ENCODE measurements around the gene P2RX3.
A peak's percentile ranks its signal among the peaks of the same experiment; 100 is the strongest.

Gene P2RX3

DNA sequence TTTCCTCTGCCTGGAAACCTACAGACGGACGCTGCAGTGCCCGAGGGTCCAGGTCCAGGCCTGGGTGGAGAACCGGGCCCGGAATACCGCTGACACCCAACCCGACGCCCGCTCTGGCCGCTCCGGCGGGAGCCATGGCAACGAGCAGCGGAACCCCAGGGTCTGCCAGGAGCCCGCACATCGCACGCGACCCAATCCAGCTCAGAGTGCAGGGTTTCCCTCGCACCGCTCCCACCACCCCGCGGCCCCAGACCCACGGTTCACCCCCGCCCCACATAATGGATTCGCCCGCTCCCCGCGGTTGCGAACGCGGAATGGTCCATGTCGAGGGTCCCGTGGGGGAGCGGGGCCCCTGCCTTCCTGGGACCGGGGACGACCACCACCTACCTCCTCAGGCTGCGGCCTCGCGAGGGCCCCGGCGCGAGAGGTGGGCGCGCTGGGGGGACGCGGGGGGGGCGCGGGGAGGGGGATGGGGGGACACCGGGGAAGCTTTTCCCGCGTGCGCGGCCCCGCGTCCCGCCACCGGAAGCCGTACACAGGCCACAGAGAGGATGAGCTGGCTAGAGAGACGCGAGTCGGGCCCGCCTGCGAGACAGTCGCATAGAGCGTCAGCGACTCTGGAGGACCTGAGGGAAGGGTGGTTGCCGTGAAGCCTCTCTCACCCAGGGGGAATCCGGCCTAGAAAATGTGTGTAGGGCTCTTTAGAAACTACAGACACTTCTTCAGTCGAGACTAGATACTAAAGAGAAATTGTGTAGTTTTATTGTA, 2.6 kb upstream of the P2RX3 start, which contains the start of gene SSRP1 (continued):
- TF ChIP-seq ZNF518A (tag by site-specific recombination; conservative IDR thresholded peaks at IDR 0.05; ENCODE audit: low read depth): peak; percentile 41; the same call in 1 of the 2 replicates
- TF ChIP-seq, protein P1, sequence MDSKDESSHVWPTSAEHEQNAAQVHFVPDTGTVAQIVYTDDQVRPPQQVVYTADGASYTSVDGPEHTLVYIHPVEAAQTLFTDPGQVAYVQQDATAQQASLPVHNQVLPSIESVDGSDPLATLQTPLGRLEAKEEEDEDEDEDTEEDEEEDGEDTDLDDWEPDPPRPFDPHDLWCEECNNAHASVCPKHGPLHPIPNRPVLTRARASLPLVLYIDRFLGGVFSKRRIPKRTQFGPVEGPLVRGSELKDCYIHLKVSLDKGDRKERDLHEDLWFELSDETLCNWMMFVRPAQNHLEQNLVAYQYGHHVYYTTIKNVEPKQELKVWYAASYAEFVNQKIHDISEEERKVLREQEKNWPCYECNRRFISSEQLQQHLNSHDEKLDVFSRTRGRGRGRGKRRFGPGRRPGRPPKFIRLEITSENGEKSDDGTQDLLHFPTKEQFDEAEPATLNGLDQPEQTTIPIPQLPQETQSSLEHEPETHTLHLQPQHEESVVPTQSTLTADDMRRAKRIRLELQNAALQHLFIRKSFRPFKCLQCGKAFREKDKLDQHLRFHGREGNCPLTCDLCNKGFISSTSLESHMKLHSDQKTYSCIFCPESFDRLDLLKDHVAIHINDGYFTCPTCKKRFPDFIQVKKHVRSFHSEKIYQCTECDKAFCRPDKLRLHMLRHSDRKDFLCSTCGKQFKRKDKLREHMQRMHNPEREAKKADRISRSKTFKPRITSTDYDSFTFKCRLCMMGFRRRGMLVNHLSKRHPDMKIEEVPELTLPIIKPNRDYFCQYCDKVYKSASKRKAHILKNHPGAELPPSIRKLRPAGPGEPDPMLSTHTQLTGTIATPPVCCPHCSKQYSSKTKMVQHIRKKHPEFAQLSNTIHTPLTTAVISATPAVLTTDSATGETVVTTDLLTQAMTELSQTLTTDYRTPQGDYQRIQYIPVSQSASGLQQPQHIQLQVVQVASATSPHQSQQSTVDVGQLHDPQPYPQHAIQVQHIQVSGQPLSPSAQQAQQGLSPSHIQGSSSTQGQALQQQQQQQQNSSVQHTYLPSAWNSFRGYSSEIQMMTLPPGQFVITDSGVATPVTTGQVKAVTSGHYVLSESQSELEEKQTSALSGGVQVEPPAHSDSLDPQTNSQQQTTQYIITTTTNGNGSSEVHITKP (tag by site-specific recombination; IDR thresholded peaks at IDR 0.05): peak; percentile 96
- no peak for TF ChIP-seq WT1 (tag by site-specific recombination; IDR thresholded peaks at IDR 0.05)
- 0 out of 2 replicates have a peak, but pooled peaks have one; percentile 16 for TF ChIP-seq SP3 (tag by site-specific recombination; IDR thresholded peaks at IDR 0.05)
- no peak for TF ChIP-seq HIC1 (tag by site-specific recombination; IDR thresholded peaks at IDR 0.05)
- TF ChIP-seq, protein P2, sequence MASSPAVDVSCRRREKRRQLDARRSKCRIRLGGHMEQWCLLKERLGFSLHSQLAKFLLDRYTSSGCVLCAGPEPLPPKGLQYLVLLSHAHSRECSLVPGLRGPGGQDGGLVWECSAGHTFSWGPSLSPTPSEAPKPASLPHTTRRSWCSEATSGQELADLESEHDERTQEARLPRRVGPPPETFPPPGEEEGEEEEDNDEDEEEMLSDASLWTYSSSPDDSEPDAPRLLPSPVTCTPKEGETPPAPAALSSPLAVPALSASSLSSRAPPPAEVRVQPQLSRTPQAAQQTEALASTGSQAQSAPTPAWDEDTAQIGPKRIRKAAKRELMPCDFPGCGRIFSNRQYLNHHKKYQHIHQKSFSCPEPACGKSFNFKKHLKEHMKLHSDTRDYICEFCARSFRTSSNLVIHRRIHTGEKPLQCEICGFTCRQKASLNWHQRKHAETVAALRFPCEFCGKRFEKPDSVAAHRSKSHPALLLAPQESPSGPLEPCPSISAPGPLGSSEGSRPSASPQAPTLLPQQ (tag by site-specific recombination; IDR thresholded peaks at IDR 0.05): no peak
- TF ChIP-seq ZNF223 (tag by site-specific recombination; IDR thresholded peaks at IDR 0.05): no peak
- no peak for TF ChIP-seq HOXC10 (CRISPR knock-in tag; IDR thresholded peaks at IDR 0.05)
- TF ChIP-seq ZNF10 (tag by site-specific recombination; IDR thresholded peaks at IDR 0.05): no peak
- TF ChIP-seq ZNF747 (tag by site-specific recombination; IDR thresholded peaks at IDR 0.05): no peak
- no peak for TF ChIP-seq ZNF624 (tag by site-specific recombination; IDR thresholded peaks at IDR 0.05)
- TF ChIP-seq ZNF350 (tag by site-specific recombination; IDR thresholded peaks at IDR 0.05): no peak
- TF ChIP-seq FEZF1 (tag by site-specific recombination; IDR thresholded peaks at IDR 0.05): no peak
- TF ChIP-seq ZNF391 (tag by site-specific recombination; IDR thresholded peaks at IDR 0.05; ENCODE audit: borderline replicate concordance, low read depth): no peak
- TF ChIP-seq, protein P3, sequence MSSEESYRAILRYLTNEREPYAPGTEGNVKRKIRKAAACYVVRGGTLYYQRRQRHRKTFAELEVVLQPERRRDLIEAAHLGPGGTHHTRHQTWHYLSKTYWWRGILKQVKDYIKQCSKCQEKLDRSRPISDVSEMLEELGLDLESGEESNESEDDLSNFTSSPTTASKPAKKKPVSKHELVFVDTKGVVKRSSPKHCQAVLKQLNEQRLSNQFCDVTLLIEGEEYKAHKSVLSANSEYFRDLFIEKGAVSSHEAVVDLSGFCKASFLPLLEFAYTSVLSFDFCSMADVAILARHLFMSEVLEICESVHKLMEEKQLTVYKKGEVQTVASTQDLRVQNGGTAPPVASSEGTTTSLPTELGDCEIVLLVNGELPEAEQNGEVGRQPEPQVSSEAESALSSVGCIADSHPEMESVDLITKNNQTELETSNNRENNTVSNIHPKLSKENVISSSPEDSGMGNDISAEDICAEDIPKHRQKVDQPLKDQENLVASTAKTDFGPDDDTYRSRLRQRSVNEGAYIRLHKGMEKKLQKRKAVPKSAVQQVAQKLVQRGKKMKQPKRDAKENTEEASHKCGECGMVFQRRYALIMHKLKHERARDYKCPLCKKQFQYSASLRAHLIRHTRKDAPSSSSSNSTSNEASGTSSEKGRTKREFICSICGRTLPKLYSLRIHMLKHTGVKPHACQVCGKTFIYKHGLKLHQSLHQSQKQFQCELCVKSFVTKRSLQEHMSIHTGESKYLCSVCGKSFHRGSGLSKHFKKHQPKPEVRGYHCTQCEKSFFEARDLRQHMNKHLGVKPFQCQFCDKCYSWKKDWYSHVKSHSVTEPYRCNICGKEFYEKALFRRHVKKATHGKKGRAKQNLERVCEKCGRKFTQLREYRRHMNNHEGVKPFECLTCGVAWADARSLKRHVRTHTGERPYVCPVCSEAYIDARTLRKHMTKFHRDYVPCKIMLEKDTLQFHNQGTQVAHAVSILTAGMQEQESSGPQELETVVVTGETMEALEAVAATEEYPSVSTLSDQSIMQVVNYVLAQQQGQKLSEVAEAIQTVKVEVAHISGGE (tag by site-specific recombination; conservative IDR thresholded peaks at IDR 0.05; ENCODE audit: low read depth): peak; percentile 77
- 0 out of 2 replicates have a peak, but pooled peaks have one; percentile 22 for TF ChIP-seq ZBTB21 (tag by site-specific recombination; IDR thresholded peaks at IDR 0.05)
- peak; percentile 26; the same call in 1 of the 2 replicates for TF ChIP-seq ZNF660 (tag by site-specific recombination; IDR thresholded peaks at IDR 0.05)
- TF ChIP-seq ZNF837 (tag by site-specific recombination; IDR thresholded peaks at IDR 0.05): no peak
- 0 out of 2 replicates have a peak, but pooled peaks have one; percentile 11 for TF ChIP-seq CTCF (tag by site-specific recombination; IDR thresholded peaks at IDR 0.05)
- TF ChIP-seq ZBTB20 (tag by site-specific recombination; IDR thresholded peaks at IDR 0.05): peak; percentile 73
- TF ChIP-seq ZNF335 (tag by site-specific recombination; conservative IDR thresholded peaks at IDR 0.05): peak; percentile 87
